COLO829 (cell line): ENCODE data around the gene MSANTD2.

Source experiments
- DNase-seq: peaks from one replicate; pipeline ENCODE4 v3.0.0; 2012; ENCODE audit warnings: low spot score

MSANTD2 gene

GRCh38 chr11:124817036-124817435 lies 16.8 kb upstream of the MSANTD2 start:
- no peak for DNase-seq

GRCh38 chr11:124814739-124815138 lies 14.5 kb upstream of the MSANTD2 start:
- no peak for DNase-seq

- DNase-seq: no peak
Measured at GRCh38 chr11:124812876-124813275, 12.7 kb upstream of the MSANTD2 start.

- DNase-seq: no peak
Measured at GRCh38 chr11:124811399-124812125, 11.4 kb upstream of the MSANTD2 start.

- DNase-seq: no peak
Measured at GRCh38 chr11:124807660-124808270, 7.6 kb upstream of the MSANTD2 start.

GRCh38 chr11:124807201-124807600 lies 7.0 kb upstream of the MSANTD2 start:
- no peak for DNase-seq

GRCh38 chr11:124804884-124805283 lies 4.7 kb upstream of the MSANTD2 start:
- no peak for DNase-seq

GRCh38 chr11:124801636-124802312 lies 1.6 kb upstream of the MSANTD2 start:
- DNase-seq: no peak

GRCh38 chr11:124801014-124801413 lies 808 bp upstream of the MSANTD2 start:
- peak; percentile 28 for DNase-seq

- no peak for DNase-seq
Measured at GRCh38 chr11:124799348-124800225, 619 bp downstream of the MSANTD2 start.

- no peak for DNase-seq
Measured at GRCh38 chr11:124798991-124799347, 1.2 kb downstream of the MSANTD2 start.

GRCh38 chr11:124796312-124796711 lies 3.9 kb downstream of the MSANTD2 start:
- no peak for DNase-seq

GRCh38 chr11:124793466-124794278 lies 6.5 kb downstream of the MSANTD2 start:
- DNase-seq: peak; percentile 37

- no peak for DNase-seq
Measured at GRCh38 chr11:124791626-124792341, 8.4 kb downstream of the MSANTD2 start.

GRCh38 chr11:124788521-124788920 lies 11.7 kb downstream of the MSANTD2 start:
- DNase-seq: no peak

- DNase-seq: no peak
Measured at GRCh38 chr11:124784051-124784450, 16.2 kb downstream of the MSANTD2 start.

GRCh38 chr11:124783002-124783401 lies 17.2 kb downstream of the MSANTD2 start:
- no peak for DNase-seq

GRCh38 chr11:124779568-124779967 lies 20.6 kb downstream of the MSANTD2 start:
- DNase-seq: no peak

- no peak for DNase-seq
Measured at GRCh38 chr11:124778281-124778680, 21.9 kb downstream of the MSANTD2 start.

- DNase-seq: no peak
Measured at GRCh38 chr11:124776865-124777645, 23.2 kb downstream of the MSANTD2 start.
